K562 treated with DMSO at 1 percent for 48 hours (cell line): ENCODE results near the gene CAPN13. TPM values are rescaled to one million over a fixed set of nuclear protein-coding genes. Genes with fewer than 3 reads are reported as not detected.

Experiments used
- total RNA-seq: library from RNA; unstranded; fragments of 300-600 nt; gene quantifications from 2 replicates; pipeline ENCODE4 v1.2.3, GENCODE V29; 2022; ENCODE audit warnings: low replicate concordance; ENCODE audit errors: extremely low read depth

The CAPN13 gene, protein sequence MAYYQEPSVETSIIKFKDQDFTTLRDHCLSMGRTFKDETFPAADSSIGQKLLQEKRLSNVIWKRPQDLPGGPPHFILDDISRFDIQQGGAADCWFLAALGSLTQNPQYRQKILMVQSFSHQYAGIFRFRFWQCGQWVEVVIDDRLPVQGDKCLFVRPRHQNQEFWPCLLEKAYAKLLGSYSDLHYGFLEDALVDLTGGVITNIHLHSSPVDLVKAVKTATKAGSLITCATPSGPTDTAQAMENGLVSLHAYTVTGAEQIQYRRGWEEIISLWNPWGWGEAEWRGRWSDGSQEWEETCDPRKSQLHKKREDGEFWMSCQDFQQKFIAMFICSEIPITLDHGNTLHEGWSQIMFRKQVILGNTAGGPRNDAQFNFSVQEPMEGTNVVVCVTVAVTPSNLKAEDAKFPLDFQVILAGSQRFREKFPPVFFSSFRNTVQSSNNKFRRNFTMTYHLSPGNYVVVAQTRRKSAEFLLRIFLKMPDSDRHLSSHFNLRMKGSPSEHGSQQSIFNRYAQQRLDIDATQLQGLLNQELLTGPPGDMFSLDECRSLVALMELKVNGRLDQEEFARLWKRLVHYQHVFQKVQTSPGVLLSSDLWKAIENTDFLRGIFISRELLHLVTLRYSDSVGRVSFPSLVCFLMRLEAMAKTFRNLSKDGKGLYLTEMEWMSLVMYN
- total RNA-seq: not detected in 2 replicates

DNA sequence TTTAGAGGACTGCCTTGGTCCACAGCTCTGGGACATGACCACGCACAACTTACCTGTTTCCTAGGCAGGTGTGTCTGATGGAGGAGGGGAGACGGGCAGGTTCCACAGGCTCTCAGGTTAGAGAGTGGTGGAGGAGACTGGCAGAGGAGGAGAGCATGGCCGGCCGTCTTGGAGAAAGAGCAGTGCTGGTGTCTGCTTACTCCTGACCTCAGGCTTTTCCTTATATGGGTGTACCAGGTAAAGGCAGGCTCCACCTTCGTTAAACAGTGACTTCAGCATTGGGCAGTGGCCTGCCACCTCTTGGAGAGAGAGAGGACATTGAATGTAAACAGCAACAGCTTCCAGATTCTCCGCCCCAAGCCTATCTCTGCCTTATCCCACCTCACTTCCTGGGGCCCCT is at the start of gene CAPN13:
TSS of gene CAPN13 (minus strand) at position 198 of the 400 bp plus-strand sequence. CDS start 20,121 bp downstream, outside the sequence.

